ENCODE measurements around the gene GRIK3.

DNA sequence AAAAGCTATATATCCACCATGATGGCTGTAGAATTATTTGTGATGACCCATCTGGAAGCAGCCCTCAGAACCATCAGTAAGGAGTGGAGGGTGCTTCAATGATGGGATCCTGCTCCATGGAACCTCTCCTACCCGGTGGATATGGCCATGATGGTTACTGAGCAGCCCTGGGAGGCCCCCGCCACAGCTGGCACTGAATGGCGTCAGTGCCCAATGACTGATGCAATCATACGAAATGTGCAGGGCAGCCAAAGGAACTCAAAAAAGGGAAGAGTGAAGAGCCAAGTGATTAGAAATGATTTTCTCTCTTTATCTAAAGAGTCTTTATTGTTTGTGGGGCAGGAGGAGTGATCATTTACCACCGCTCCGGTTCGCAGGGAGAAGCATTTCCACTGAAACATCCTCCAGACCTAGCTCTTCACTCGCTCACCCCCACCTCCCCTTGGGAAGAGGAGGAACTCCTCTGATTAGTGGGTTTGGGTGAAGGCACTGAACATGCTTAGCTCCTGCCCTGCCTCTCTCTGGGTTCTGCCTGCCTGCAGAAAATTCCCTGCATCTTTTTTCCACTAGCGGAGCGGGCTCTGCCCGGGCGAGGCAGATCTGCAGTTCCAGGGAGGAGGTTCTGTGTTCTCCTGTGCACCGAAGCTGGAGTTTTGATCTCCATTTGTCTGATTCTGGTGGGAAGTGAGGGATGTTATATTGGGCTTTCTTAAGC, 260.3 kb downstream of the GRIK3 start:
- TF ChIP-seq, protein P1, sequence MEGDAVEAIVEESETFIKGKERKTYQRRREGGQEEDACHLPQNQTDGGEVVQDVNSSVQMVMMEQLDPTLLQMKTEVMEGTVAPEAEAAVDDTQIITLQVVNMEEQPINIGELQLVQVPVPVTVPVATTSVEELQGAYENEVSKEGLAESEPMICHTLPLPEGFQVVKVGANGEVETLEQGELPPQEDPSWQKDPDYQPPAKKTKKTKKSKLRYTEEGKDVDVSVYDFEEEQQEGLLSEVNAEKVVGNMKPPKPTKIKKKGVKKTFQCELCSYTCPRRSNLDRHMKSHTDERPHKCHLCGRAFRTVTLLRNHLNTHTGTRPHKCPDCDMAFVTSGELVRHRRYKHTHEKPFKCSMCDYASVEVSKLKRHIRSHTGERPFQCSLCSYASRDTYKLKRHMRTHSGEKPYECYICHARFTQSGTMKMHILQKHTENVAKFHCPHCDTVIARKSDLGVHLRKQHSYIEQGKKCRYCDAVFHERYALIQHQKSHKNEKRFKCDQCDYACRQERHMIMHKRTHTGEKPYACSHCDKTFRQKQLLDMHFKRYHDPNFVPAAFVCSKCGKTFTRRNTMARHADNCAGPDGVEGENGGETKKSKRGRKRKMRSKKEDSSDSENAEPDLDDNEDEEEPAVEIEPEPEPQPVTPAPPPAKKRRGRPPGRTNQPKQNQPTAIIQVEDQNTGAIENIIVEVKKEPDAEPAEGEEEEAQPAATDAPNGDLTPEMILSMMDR (IDR thresholded peaks at IDR 0.05; ENCODE audit: low read depth, low read length, poor library complexity, severe bottlenecking), result no peak
- no peak for TF ChIP-seq EZH2phosphoT487 (IDR thresholded peaks at IDR 0.05; ENCODE audit: borderline replicate concordance, low read length)

All from DOHH2 (cell line).